ENCODE measurements around the gene BARX2.
"Not testable (repeated sequence)": the region's sequence is repeated elsewhere in the genome, so short reads cannot be mapped to it uniquely, and the experiment has no call there.

BARX2 gene, protein sequence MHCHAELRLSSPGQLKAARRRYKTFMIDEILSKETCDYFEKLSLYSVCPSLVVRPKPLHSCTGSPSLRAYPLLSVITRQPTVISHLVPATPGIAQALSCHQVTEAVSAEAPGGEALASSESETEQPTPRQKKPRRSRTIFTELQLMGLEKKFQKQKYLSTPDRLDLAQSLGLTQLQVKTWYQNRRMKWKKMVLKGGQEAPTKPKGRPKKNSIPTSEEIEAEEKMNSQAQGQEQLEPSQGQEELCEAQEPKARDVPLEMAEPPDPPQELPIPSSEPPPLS

DNA sequence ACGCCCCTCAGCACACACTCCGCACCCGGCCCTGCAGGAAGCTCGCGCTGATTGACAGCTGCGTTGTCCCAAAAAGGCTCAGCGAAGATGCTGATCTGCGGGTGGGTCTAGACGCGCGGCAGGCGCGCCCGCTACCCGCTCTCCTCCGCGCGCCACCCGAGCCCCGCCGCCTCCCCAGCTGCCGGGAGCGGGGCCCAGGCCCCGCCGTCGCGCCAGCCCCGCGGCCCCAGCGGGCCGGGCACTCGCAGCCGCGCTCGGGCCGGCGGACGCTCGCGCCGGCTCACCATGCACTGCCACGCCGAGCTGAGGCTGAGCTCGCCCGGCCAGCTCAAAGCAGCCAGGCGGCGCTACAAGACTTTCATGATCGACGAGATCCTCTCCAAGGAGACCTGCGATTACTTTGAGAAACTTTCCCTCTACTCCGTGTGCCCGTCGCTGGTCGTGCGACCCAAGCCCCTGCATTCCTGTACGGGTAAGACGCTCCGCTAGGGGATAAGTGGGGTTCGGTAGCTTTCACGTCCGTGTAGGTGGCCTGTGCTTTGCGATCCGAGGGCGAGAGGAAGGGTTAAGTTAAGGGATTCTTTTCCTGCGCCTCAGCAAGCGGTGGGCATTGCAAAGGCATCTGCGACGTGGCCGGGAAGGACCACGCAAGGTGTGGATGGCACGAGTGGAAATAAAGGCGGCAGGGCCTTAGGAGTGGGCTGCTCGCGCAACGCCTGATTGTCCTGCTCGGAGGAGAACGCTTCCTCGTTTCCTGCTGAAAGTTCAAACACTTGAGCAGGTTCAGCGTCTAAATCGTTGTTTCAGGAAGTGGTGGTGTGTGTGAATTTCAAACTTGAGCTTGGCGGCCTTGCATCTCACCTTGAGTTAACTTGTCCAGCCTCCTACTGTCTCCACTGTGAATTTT is at the start of gene BARX2:
Gene BARX2, plus strand, starts transcription at position 98 of the 907 bp plus-strand sequence. Its CDS starts 188 bp downstream, at position 286.
- DNase-seq, result no peak

DNA sequence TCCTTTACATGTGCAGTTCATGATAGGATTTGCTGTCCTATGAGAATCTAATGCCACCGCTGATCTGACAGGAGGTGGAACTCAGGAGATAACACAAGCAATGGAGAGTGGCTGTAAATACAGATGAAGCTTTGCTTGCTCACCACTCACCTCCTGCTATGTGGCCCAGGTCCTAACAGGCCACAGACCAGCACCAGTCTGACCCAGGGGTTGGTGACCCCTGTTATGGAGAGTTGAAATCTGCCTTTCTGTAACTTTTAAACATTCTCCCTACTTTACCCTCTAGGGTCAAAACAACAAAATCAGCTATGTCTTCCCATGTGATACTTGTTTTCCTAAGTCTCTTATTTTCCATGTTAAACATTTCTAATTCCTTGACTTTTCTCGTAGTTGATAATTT is 48.7 kb upstream of the BARX2 start:
- no peak for DNase-seq

DNA sequence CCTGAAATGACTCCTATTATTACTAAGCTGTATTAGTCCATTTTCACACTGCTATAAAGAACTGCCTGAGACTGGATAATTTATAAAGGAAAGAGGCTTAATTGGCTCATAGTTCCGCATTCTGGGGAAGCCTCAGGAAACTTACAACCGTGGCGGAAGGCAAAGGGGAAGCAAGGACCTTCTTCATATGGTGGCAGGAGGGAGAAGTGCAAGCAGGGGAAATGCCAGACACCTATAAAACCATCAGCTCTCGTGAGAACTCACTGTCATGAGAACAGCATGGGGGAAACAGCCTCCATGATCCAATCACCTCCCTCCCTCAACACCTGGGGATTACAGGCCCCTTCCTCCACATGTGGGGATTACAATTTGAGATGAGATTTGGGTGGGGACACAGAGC is 47.9 kb upstream of the BARX2 start:
- DNase-seq, result not testable (repeated sequence)

DNA sequence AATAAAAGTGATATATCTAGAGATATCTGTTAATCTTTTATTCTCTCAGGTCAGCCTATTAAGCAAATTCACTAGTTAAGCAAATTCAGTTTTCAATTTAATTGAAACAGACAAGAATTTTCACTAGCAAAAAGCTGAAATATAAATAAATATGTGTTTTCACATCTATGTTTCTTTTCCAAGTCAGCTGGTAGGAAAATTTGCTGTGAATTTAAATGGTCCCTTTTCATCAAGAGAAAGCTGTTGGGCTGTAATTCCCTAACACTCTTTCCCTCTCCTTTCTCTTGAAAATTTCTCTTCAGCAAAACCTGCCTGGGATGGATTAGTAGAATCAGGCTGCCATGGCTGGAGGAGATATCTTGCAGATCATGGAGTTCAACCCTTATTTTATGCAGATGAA is 46.9 kb upstream of the BARX2 start:
- DNase-seq, result no peak

DNA sequence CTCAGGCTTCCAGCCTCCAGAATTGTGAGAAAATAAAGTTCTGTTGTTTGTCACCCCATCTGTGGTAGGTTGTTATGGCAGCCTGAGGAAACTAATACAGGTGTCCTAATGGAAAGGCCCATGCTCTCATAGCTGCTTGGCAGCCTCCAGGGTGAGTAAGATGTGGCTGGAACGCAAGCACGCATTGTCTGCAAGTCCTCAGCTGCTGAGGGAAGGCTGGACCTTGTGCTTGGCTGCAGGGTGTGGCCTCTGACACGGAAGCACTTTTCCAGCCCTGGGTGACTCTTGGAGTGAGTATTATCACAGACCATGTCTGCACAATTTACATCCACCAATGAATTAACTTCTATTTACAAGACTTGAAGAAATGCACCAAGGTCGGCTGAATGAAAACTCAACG is 44.4 kb upstream of the BARX2 start:
- DNase-seq, result no peak

DNA sequence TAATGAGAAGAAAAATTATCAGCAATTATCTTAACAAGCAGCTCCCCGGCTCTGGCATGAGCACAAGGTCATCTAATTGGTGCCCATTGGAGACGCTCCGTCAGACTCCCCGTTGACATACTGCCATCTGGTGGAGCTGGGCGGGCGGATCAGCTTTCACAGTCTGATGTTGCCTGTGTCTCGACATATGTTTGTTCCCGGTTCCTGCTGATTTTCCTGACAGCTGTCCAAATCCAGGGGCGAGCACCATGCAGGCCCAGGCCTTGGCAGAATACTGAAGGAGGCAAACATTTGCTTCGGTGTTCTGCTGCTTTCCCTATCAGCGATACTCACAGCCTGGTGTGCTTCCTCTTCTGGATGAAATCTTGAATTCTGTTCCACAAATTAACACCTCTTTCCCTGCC is 43.8 kb upstream of the BARX2 start:
- peak; percentile 72 for DNase-seq

DNA sequence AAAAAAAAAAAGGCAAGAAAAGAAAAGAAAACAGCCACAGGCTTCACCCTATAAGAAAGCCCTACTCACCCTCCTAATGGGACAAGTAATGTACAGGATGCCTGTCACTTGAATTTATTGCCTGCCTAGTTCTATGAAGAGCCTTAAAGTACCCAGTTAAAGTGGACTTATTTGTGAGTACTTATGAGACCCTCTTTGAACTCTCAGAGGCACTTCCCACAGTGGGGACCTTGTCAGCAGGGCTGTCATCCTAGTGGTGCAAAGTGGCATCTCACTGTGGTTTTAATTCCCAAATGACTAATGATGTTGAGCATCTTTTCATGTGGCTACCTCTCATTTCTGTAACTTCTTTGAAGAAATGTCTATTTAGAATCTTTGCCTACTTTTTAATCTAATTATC is 41.8 kb upstream of the BARX2 start:
- DNase-seq, result no peak

DNA sequence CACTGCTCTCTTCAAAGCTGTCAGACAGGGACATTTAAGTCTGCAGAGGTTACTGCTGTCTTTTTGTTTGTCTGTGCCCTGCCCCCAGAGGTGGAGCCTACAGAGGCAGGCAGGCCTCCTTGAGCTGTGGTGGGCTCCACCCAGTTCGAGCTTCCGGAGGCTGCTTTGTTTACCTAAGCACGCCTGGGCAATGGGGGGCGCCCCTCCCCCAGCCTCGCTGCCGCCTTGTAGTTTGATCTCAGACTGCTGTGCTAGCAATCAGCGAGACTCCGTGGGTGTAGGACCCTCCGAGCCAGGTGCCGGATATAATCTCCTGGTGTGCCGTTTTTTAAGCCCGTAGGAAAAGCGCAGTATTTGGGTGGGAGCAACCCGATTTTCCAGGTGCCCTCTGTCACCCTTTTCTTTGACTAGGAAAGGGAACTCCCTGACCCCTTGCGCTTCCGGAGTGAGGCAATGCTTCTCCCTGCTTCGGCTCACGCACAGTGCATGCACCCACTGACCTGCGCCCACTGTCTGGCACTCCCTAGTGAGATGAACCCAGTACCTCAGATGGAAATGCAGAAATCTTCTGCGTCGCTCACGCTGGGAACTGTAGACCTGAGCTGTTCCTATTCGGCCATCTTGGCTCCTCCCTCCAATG is 31.2 kb upstream of the BARX2 start:
- DNase-seq, result not testable (repeated sequence)

DNA sequence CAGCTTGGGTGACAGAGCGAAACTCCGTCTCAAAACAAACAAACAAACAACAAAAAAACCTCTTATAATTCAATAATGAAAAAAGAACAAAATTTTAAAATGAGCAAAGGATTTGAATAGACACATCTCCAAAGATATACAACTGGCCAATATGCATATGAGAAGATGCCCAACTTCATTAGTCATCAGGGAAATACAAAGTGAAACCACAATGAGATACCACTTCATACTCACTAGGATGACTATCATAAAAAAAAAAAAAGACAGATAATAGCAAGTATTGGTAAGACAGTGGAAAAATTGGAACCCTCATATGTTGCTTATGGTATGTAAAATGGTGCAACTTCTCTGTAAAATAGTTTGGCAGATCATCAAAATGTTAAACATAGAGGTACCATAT is 28.7 kb upstream of the BARX2 start:
- no peak for DNase-seq

DNA sequence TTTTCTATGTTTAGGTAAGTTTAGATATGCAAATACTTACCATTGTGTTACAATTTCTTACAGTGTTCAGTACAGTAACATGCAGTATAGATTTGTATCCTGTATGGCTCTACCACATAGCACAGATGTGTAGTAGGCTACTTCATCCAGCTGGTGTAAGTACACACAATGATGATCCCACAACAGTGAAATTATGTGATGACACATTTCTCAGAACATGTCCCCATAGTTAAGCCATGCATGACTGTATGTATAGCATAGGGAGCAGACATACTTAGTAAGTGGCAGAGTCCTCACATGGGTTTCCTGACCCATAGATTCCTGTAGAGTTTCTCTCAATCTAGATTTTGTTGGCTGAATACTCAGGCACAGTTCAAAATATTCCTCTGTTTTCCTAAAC is 26.8 kb upstream of the BARX2 start:
- no peak for DNase-seq

DNA sequence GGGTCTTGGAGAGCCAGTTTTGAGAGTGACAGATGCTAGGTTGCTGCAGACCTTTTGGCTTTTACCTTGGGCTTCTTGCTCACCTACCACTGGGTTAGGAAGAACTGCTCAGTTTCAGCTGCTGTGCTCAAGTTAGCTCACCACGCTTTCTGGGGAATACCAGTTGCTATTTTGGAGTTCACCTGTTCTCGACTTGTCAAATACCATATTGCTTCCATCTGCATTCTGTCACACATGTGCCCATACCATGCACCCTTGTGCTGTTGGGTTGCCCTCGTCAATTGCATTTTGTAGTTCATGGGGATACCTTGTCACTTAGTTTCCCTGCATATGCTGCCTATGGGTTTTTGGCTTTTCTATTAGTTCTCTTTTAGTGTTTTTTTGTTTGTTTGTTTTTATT is 23.0 kb upstream of the BARX2 start:
- no peak for DNase-seq

DNA sequence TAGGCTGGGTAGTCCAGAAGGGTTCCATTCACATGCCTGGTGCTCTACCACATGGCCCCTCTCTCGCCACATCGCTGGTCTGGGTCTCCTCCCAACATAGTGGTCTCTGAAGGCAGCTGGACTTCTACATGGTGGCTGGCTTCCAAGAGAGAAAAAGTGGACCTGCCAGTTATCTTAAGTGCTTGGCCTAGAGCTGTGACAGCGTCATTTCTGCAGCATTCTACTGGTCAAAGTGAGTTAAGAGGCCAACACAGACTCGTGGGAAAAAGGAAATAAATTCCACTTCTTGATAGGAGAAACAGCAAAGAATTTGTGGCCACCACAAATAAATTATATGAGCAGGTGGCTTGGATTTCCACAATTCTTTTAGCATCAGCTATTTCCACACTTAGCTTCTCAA is 21.0 kb upstream of the BARX2 start:
- no peak for DNase-seq

DNA sequence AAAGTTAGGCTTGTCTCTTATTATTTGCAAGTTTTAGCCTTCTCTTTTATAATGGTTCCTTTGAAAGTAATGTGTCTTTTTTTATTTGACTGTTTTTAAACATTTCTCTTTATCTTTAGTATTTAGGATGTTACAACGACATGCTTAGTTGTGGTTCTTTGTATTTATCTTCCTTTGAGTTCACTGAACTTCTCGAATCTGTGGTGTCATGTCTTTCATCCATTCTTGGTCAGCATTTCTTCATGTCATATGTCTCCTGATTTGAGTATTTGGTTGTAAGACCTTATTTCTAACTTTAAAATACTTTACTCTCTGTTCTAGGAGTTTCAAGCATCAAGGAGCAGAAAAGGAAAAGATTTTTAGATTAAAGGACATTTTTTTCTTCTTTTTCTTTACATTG is 15.9 kb upstream of the BARX2 start:
- DNase-seq, result no peak

DNA sequence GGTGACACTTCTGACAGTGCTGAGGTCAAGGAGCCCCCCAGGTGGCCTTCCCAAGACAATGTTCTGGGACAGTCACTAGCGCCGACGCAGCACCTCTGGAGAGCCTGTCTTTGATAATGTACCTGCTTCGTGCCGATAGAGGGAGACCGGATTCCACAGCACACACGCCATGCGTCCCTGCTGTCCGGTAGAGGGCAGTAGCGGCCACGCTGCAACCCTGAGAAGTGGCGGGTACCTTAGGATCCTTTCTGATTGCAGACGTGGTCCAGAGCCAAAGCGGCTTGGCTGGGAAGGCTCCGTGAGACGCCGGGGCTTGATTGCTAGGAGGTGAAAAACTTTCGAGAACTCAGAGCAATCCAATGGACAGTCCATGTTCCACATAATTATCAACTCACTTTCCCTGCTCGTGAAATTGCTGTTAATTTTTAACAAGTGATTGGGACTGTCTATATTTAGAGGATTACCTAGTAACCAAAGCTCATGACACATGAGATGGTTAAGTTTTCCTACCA is 11.4 kb upstream of the BARX2 start:
- DNase-seq, result peak; percentile 46

DNA sequence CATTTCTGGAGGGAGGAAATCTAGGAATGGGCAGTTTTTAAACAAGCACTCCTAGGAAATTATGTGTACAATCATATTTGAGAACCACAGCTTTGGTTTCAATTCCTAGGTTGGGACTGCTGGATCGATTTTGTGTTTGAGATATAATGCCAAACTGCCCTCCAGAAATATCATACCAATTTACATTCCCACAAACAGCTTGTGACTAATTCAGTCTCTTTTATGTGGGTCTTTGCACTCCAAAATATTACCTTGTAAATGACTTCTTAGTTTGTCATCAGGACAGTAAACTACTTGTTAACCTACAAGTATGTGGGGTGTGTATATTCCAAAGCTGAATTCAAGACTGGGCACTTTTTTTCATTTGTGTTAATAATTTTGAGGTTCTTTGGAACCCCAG is 9.8 kb upstream of the BARX2 start:
- no peak for DNase-seq

DNA sequence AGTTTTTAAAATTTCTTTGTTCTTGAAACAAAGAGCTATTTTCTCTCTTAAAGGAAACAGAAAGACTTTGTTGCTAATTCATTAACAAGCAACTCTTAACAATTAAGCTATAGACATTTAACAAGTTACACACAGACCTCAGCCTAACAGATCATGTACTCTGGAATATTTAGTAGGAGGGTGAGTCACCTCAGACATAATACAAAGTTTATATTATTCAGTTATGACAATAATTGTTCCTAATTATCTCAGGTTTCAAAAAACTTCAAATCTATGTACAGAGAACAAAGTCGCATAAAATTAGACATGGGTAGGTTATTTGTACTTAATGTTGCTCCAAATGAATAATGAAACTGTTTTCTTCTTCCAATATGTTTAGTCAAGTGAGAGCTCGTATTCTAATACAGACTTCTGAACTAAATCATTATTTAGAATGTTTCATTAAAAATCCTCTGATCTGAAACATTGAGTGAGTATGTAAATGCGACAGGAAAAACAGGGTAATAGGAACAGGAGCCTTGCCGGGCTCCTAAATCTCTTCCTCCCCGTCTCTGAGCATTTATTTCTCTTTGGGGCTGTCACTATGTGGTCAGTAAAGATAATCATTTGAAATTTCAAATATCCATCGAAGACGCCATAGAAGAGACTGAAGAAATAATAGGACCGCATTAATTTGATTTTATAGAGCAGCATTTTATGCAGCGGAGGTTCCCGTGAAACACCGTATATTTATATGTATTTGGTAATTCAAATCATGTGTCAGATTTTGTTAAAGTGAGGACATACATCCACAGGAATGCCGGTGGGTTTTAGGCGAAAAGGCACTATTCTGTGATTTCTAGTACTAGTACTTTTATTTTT is 8.7 kb upstream of the BARX2 start:
- no peak for DNase-seq

DNA sequence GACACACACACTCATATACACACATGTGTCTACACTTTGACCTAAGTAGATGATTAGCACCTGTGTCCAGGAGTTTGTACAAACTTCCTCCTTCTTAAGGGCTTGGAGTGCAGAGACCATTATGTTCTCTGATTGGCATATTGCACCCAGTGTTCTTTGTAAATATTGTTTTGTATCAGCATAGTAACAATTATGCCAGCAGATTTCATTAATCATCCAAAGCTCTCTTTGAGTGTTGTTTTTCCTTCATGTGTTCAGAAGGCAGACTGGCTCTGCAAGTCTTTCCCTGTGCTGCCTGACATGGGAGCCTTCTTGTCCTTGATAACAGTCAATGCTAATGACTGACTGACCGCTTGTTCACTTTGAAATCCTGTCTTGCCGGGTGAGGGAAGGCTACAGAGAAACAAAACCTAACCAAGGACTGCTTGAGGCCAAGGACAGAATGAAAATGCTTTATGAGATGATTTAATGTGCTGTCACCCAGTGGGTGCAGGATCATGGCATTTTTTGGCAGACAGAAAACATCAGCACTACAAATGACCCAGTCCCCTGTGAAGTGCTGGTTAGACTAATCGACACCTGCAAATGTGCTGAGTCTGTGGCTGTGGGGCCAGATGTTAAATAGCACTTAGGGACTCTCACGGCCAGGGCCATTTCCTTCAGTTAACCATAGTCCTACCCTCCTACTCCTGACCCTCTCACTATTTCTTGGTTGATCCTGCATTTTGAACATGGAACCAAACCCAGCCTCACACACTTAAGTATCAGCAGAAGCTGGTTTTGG is 6.6 kb upstream of the BARX2 start:
- no peak for DNase-seq

DNA sequence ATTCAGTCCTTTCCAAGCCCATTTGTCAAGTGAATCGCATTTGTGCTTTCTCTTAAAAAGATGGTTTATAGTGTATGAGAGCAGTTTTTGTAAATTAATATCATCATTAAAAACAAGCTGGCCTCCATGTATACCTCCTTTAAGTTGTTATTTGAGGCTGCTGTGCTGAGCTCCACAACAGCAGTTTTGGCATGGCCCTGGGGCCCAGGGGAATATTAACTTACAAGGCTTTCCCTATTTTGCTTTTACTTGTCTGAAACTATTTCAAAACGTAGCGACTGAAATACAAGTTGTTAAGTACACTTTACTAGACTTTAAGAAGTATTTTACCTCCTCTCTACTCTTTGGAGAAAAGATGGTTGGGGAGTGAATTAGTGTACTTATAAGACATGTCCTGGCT is 4.9 kb upstream of the BARX2 start:
- DNase-seq, result no peak

DNA sequence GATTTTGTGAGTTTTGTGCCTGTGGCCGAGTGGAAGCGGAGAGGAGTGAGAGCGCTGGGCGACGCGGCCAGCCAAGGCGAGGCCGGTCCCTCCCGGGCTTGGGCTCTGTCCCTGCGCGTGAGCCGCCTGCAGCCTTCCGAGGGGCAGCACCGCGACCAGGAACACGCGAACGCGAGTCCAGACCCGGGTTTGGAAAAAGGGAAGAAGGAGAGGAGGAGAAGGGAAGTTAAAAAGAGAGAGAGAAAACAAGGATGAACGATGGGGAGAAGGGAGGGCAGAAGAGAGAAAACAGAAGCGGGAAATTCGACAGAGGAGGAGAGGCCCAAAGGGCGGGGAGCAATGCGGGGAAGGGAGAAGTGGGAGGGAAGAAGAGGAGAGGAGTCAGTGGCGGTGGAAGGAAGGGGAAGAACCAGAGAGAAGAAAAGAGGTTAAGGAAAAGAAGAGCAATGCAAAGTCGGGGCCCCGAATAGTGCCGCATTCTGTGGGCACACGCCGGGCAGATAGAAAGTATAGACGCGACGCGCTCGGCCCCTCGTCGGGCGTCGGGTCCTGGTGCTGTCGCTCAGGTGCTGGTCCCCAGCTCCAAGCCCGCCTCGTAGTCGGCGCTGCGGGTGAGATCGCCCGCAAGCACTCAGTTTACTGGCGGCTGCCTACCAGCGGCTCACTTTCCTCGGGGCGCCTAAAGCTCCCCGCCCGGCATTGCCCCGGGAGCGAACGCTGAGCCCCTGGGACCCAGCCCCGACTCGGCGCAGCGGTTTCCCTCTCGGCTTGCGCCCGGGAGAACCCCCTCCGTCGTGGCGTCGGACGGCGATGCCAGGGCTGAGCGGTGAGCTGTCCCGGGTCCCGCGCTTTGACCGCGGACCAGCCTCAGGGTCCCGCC is 2.8 kb upstream of the BARX2 start:
- DNase-seq, result no peak

DNA sequence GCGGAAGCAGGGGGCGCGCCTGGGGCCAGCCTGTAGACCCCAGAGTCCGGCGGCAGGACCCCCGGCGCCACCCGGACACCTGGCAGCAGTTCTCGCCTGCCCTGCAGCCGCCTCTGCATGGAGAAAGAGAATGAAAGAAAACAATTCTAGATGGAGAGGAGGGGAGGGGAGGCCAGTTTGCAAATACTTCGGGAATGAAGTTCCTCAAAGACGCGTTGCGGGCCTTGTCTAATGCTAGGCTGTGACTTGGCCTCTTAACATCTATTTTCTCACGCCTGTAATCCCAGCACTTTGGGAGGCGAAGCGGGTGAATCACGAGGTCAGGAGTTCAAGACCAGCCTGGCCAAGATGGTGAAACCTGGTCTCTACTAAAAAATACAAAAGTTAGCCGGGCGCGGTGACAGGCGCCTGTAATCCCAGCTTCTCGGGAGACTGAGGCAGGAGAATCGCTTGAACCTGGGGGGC is 2.1 kb upstream of the BARX2 start:
- DNase-seq, result no peak
